HS-5 (cell line): ENCODE data around the gene BCAS3.
A peak's percentile ranks its signal among the peaks of the same experiment; 100 is the strongest.
"Not testable (repeated sequence)": the region's sequence is repeated elsewhere in the genome, so short reads cannot be mapped to it uniquely, and the experiment has no call there.

Experiments
- DNase-seq: peaks from one replicate; pipeline ENCODE4 v3.0.0-alpha.2; 2012; ENCODE audit warnings: low read depth

Gene BCAS3

DNA sequence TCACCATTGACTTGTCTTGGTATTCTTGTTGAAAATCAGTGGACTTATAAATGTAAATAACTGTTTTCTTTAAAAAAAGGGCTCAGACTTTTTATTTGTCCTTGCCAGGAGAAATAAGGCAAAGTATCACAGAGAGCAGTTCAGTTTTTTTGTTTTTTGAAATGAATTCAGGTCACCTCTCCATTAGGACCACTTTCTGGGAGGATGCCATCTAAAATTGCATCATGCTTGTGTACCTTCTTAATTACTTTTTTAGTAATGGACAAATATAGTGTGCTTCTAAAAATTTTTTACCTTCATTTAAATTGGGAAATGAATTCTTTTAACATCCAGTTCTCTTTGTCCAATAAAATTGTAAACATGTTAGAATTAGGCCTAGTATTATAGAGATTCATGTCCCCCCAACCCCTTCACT lies 210.0 kb downstream of the BCAS3 start:
- no peak for DNase-seq

- DNase-seq = no peak
Measured at GRCh38 chr17:60888812-60889709, 211.4 kb downstream of the BCAS3 start.

GRCh38 chr17:60891149-60891548 lies 213.5 kb downstream of the BCAS3 start:
- no peak for DNase-seq

GRCh38 chr17:60893475-60893874 lies 215.8 kb downstream of the BCAS3 start:
- no peak for DNase-seq

DNA sequence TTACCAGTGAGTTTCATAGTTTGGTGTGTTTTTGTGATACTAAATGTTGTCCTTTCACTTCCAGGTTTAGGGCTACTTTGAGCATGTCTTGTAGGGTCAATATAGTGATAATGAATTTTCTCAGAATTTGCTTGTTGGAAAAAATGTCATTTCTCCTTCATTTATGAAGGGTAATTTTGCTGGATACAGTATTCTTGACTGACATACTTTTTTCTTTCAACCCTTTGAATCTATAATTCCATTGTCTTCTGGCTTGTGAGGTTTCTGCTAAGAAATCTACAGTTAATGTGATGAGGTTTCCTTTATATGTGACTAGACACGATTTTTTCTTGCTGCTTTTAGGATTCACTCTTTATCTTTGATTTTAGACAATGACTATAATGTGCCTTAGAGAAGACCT lies 219.3 kb downstream of the BCAS3 start:
- no peak for DNase-seq

DNA sequence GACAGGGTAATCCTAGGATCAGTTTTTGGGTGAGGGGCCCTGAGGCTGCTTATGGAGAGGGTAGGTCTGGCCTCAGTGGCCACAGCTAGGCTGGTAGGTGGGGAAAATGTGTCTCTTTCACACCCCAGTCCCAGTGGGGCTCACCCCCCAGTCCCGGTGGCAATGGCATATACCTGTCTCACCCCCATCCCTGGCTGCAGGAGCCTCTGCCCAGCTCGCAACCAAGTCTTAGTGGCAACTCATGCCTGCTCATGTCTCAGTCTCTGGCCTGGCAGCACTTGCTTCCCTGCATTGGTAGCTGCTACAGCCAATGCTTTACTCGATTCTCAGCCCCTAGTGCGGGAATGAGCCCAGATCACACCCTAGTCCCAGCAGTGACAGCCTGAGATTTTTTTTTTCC lies 221.5 kb downstream of the BCAS3 start:
- no peak for DNase-seq

DNA sequence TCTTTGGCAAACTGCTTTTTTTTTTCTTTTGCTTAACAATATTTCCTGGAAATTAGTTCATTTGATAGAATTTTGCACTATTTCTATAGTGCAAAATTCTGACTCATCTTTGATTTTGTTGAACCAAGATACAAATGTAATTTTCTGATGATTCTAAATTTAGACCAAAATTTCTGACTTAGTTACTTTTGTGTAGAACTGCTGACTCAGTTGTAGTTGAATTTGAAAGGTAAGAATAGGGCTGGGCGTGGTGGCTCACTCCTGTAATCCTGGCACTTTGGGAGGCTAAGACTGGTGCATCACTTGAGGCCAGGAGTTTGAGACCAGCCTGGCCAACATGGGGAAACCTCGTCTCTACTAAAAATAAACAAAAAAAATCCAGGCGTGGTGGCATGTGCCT lies 223.0 kb downstream of the BCAS3 start:
- no peak for DNase-seq

DNA sequence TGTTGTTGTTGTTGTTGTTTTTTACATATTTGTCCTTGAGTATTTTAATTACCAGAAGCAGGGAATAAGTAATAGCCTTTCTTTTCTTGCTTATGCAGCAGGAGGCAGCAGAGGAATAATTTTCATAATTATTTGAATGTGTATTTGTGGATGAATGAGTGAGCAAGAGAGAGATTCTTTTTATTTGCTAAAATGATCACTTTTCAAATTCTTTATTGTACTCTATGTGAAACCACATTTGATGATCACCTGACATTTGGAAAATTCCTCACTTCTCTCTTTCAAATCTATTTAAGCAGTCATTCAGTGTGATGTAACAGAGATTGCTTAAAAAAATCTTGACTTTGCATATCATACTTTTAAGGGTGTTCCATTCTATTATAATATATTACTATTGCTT lies 223.6 kb downstream of the BCAS3 start:
- peak; percentile 11 for DNase-seq

DNA sequence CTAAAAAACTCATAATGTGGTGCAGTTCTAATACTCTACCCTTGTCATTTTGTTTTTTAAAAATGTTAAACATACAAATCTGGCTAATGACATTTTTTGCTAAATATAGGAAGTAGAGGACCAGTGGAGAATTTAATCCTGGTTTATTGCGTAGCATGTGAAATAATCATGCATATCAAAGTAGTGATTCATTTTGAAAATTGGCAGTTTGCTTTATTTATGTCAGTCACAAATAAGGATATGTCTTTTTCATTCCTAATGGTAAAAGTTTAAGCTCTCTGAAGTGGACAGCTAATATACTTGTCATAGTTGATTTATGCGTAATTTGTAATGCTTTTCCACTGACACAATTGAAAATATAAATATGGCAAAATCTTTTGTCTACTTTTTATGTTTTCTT lies 224.2 kb downstream of the BCAS3 start:
- peak; percentile 62 for DNase-seq

GRCh38 chr17:60902399-60902798 lies 224.7 kb downstream of the BCAS3 start:
- DNase-seq = no peak

- DNase-seq = no peak
Measured at GRCh38 chr17:60904582-60904981, 226.9 kb downstream of the BCAS3 start.

GRCh38 chr17:60905709-60906108 lies 228.1 kb downstream of the BCAS3 start:
- DNase-seq = no peak

- DNase-seq = no peak
Measured at GRCh38 chr17:60908324-60908723, 230.7 kb downstream of the BCAS3 start.

GRCh38 chr17:60909405-60909804 lies 231.8 kb downstream of the BCAS3 start:
- no peak for DNase-seq

GRCh38 chr17:60910415-60910814 lies 232.8 kb downstream of the BCAS3 start:
- no peak for DNase-seq

- no peak for DNase-seq
Measured at GRCh38 chr17:60914078-60914477, 236.4 kb downstream of the BCAS3 start.

DNA sequence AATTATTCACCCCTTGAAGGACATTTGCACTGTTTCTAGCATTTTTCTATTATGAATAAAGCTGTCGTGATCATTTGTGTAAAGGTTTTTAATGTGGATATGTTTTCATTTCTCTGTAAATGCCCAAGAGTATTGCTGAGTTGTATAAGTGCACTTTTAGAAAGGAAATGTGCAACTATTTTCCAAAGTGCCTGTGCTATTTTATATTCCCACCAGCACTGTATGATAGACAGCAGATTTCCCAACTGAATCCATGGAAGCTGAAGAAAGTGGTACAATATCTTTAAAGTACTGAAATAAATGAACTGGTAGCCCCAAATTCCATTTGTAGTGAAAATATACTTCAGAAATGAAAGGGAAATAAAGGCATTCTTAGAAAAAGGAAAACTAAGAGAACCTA lies 238.4 kb downstream of the BCAS3 start:
- DNase-seq = no peak

DNA sequence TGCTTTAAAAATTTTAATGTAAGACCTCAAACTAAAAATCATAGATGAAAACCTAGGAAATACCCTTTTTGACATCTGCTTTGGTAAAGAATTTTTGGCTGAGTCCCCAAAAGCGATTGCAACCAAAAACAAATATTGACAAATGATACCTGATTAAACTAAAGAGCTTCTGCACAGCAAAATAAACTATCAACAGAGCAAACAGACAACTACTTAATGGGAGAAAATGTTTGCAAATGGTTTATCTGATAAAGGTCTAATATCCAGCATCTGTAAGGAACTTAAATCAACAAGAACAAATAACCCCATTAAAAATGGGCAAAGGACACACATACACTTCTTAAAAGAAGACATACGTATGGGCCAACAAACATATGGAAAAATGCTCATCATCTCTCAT lies 242.5 kb downstream of the BCAS3 start:
- DNase-seq = no peak

DNA sequence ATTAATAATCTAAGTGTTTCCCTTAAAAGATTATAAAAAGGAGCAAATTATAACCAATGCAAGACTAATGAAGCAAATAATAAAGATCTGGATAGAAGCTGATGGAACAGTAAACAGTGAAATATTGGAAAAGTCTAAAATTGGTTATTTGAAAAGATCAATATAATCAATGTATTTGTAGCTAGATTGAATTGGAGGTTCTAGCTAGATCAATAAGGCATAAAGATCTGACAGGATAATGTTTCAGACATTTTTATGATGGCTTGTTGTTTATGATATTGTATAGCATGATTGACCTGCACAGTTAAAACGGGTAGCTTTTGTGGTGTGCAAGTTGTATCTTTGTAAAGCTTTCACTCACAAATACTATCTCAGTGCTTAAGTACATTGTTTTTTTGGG lies 245.3 kb downstream of the BCAS3 start:
- DNase-seq = no peak

DNA sequence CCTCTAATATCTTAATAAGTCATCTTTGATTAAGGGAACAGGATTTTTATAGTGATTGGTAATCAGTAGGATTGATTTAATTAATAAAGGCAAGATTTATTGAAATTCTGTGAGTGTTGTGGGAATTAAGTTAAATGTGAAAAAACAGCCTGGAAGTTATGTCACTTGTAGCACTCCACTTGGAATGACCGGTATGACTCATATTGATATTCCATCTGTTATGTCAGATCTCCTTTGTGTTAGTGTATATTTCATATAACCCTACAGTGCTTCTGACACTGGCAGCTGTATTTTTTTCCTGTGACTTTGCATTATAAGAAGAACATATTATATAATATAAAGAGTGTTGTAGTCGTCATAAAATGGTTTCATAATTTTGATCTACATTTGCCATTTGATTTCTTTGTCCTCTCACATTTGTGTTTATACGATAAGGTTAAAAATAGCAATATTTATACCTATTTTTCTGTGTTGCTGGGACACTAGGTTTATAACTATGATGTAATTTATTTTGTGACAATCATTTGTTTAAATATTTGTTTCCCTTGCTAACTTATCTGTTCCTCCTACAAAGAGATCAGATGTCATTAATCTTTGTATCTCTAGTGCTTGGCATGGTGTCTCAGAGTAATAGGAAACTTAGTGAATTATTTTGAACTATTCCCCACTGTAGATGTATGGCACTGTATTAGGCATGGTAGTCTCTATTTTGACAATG lies 249.0 kb downstream of the BCAS3 start:
- DNase-seq = no peak

GRCh38 chr17:60933739-60934138 lies 256.1 kb downstream of the BCAS3 start:
- DNase-seq = no peak

- DNase-seq = no peak
Measured at GRCh38 chr17:60934723-60935122, 257.1 kb downstream of the BCAS3 start.

DNA sequence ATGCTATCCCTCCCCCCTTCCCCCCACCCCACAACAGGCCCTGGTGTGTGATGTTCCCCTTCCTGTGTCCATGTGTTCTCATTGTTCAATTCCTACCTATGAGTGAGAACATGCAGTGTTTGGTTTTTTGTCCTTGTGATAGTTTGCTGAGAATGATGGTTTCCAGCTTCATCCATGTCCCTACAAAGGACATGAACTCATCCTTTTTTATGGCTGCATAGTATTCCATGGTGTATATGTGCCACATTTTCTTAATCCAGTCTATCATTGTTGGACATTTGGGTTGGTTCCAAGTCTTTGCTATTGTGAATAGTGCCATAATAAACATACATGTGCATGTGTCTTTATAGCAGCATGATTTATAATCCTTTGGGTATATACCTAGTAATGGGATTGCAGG lies 258.3 kb downstream of the BCAS3 start:
- DNase-seq = not testable (repeated sequence)
